DND-41 (cell line): ENCODE results near the gene LRRC8D.

Experiments used
- ATAC-seq: fragments of 200-7000 bp; cut with Tn5 transposase; 3 replicates; pipeline ENCODE4 v1.9.1; 2021; ENCODE audit warnings: low read depth; ENCODE audit not compliant: insufficient read depth
- DNase-seq: peaks from one replicate; pipeline ENCODE4 v3.0.0-alpha.2; 2020
- H2AFZ ChIP-seq: 2 replicates; pipeline ENCODE4 v1.6.0; 2012; ENCODE audit warnings: low read depth, low read length
- H3K27ac ChIP-seq: 2 replicates; pipeline ENCODE4 v1.5.1; 2012; ENCODE audit warnings: low read length, inconsistent platforms
- H3K27me3 ChIP-seq: fragments of 200-600 bp; sonication (generic); 2 replicates; pipeline ENCODE4 v1.6.0; 2012; ENCODE audit warnings: low read length, mild to moderate bottlenecking, inconsistent platforms; ENCODE audit not compliant: insufficient read depth, poor library complexity
- H3K36me3 ChIP-seq: 2 replicates; pipeline ENCODE4 v1.5.1; 2012; ENCODE audit warnings: low read length, inconsistent platforms; ENCODE audit not compliant: insufficient read depth
- H3K4me1 ChIP-seq: 2 replicates; pipeline ENCODE4 v1.5.1; 2012; ENCODE audit warnings: mild to moderate bottlenecking, low read length; ENCODE audit not compliant: insufficient read depth
- H3K4me2 ChIP-seq: 2 replicates; pipeline ENCODE4 v1.6.0; 2012; ENCODE audit warnings: mild to moderate bottlenecking, moderate library complexity, low read length, inconsistent platforms; ENCODE audit not compliant: insufficient read depth
- H3K4me3 ChIP-seq, 2 experiments: fragments of 200-600 bp in 1 of 2; shearing (Covaris generic) in 1 of 2; 2 replicates each; pipeline ENCODE4 v1.5.1; 2012 to 2016; ENCODE audit warnings: inconsistent platforms in 2 of 2, low read length in 2 of 2, mild to moderate bottlenecking in 2 of 2, low read depth in 1 of 2, moderate library complexity in 1 of 2
- H3K79me2 ChIP-seq: 2 replicates; pipeline ENCODE4 v1.6.0; 2012; ENCODE audit warnings: low read length, inconsistent platforms; ENCODE audit not compliant: insufficient read depth
- H3K9ac ChIP-seq: 2 replicates; pipeline ENCODE4 v1.6.0; 2012; ENCODE audit warnings: low read depth, mild to moderate bottlenecking, inconsistent platforms, low read length, moderate library complexity
- H3K9me3 ChIP-seq: 2 replicates; pipeline ENCODE4 v1.5.1; 2012; ENCODE audit warnings: low read length, moderate library complexity, mild to moderate bottlenecking, inconsistent platforms; ENCODE audit not compliant: insufficient read depth, severe bottlenecking
- H4K20me1 ChIP-seq: 2 replicates; pipeline ENCODE4 v1.6.0; 2012; ENCODE audit warnings: low read length; ENCODE audit not compliant: insufficient read depth
- EZH2 ChIP-seq: IDR thresholded peaks from 3 replicates; pipeline ENCODE4 v1.6.1; 2012; ENCODE audit warnings: borderline replicate concordance, low read depth, mild to moderate bottlenecking, moderate library complexity, low read length, inconsistent platforms; ENCODE audit not compliant: severe bottlenecking
- TF ChIP-seq, protein P1 (sequence below): IDR thresholded peaks from 2 replicates; pipeline ENCODE4 v1.5.1; 2012; ENCODE audit warnings: borderline replicate concordance, low read length, moderate library complexity, mild to moderate bottlenecking; ENCODE audit not compliant: poor library complexity, severe bottlenecking; ENCODE audit errors: extremely low read depth

Gene LRRC8D

GRCh38 chr1:89890085-89890752 is 69.4 kb downstream of the LRRC8D start:
- H3K27me3 ChIP-seq: no peaks in the 10 kb centered on the region
- H3K27ac ChIP-seq: no peak overlapping the region
- H4K20me1 ChIP-seq: peaks cover 3% of the 10 kb centered on the region; the same call in 1 of the 2 replicates
- no peaks in the 10 kb centered on the region for H3K4me1 ChIP-seq
- peaks cover 4% of the 10 kb centered on the region; the same call in 1 of the 2 replicates for H3K36me3 ChIP-seq
- H3K9ac ChIP-seq: no peak overlapping the region
- no peak overlapping the region for H3K4me3 ChIP-seq
- peaks cover 11% of the 10 kb centered on the region for H3K79me2 ChIP-seq
- no peaks in the 10 kb centered on the region for H3K9me3 ChIP-seq
- no peak overlapping the region for H3K4me2 ChIP-seq
- no peak for ATAC-seq
- TF ChIP-seq EZH2: no peak
- H2AFZ ChIP-seq: no peak overlapping the region
- DNase-seq: no peak

- DNase-seq (no peak), ATAC-seq (no peak)
- Histone ChIP-seq H2AFZ (no peak overlapping the region), H3K9ac (no peak overlapping the region), H3K36me3 (peaks cover 13% of the 10 kb centered on the region), H3K4me3 (no peak overlapping the region), H4K20me1 (peaks cover 3% of the 10 kb centered on the region; the same call in 1 of the 2 replicates), H3K9me3 (no peaks in the 10 kb centered on the region), H3K79me2 (peaks cover 7% of the 10 kb centered on the region), H3K4me1 (no peaks in the 10 kb centered on the region), H3K4me2 (no peak overlapping the region), H3K27ac (no peak overlapping the region), H3K27me3 (no peaks in the 10 kb centered on the region)
- no peak for TF ChIP-seq EZH2
- TF ChIP-seq, protein P1, sequence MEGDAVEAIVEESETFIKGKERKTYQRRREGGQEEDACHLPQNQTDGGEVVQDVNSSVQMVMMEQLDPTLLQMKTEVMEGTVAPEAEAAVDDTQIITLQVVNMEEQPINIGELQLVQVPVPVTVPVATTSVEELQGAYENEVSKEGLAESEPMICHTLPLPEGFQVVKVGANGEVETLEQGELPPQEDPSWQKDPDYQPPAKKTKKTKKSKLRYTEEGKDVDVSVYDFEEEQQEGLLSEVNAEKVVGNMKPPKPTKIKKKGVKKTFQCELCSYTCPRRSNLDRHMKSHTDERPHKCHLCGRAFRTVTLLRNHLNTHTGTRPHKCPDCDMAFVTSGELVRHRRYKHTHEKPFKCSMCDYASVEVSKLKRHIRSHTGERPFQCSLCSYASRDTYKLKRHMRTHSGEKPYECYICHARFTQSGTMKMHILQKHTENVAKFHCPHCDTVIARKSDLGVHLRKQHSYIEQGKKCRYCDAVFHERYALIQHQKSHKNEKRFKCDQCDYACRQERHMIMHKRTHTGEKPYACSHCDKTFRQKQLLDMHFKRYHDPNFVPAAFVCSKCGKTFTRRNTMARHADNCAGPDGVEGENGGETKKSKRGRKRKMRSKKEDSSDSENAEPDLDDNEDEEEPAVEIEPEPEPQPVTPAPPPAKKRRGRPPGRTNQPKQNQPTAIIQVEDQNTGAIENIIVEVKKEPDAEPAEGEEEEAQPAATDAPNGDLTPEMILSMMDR: no peak
Measured at GRCh38 chr1:89892816-89893215, 72.0 kb downstream of the LRRC8D start.

DNA sequence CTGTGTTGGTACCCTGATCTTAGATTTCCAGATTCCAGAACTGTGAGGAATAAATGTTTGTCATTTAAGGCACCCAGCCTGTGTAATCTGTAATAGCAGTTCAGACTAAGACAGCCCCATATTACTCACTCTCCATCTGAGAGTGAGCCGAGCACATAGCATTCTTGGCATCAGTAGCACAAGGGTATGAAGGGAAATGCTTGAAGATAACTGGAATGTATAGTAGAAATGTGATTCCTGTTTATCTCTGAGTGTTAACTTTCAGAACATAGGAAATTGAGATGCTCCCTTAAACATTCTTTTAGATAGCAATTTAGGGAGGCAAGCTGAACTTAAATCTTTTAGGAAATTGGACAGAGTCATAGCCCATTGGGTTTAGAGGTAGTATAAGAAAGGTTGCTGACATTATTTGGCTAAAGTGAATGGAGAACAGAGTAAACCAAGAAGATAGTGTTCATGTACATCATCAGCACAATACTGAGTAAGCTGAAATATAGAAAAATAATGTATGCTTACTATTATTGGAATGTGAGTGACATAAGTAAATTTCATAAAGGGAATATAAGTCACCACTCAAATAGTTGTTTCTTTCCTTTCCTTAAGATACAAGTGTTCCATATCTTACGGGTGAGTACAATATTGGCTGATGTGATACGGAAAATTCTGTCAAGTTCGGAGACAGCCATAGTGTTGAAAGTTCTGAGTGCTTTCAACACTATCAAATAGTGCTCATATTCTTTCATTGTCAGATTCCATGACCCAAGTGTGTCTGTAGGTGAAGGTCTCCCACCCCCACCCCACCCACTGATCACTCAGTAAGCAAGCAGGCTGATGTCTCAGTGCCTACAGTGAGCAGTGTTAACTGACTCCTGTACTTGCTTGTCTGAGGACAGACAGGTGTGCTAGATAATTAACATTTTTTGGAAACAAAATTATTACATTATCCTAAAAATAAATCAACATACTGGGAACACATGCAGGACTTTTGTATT is 73.7 kb downstream of the LRRC8D start:
- H3K4me3 ChIP-seq: no peak overlapping the region
- H3K9ac ChIP-seq: no peak overlapping the region
- no peaks in the 10 kb centered on the region for H4K20me1 ChIP-seq
- ATAC-seq (no peak), DNase-seq (no peak)
- no peak for TF ChIP-seq EZH2
- TF ChIP-seq, protein P1: no peak
- H3K4me2 ChIP-seq: no peak overlapping the region
- H3K27me3 ChIP-seq: no peaks in the 10 kb centered on the region
- no peak overlapping the region for H3K27ac ChIP-seq
- peaks cover 21% of the 10 kb centered on the region for H3K36me3 ChIP-seq
- H2AFZ ChIP-seq: no peak overlapping the region
- no peaks in the 10 kb centered on the region for H3K9me3 ChIP-seq
- H3K4me1 ChIP-seq: no peaks in the 10 kb centered on the region
- peaks cover 2% of the 10 kb centered on the region; the same call in 1 of the 2 replicates for H3K79me2 ChIP-seq
